T1000 (cell line): Measurements from ENCODE around the gene RBM11.

ENCODE experiments used
- DNase-seq: peaks from one replicate; lab custom pipeline; 2025; ENCODE audit warnings: mixed read lengths; lab: John Stamatoyannopoulos, UW

Gene RBM11

GRCh38 chr21:14271053-14271452 is 55.1 kb downstream of the RBM11 start:
- no peak for DNase-seq

- DNase-seq: no peak
Observed at GRCh38 chr21:14271641-14272040, 55.7 kb downstream of the RBM11 start.

DNA sequence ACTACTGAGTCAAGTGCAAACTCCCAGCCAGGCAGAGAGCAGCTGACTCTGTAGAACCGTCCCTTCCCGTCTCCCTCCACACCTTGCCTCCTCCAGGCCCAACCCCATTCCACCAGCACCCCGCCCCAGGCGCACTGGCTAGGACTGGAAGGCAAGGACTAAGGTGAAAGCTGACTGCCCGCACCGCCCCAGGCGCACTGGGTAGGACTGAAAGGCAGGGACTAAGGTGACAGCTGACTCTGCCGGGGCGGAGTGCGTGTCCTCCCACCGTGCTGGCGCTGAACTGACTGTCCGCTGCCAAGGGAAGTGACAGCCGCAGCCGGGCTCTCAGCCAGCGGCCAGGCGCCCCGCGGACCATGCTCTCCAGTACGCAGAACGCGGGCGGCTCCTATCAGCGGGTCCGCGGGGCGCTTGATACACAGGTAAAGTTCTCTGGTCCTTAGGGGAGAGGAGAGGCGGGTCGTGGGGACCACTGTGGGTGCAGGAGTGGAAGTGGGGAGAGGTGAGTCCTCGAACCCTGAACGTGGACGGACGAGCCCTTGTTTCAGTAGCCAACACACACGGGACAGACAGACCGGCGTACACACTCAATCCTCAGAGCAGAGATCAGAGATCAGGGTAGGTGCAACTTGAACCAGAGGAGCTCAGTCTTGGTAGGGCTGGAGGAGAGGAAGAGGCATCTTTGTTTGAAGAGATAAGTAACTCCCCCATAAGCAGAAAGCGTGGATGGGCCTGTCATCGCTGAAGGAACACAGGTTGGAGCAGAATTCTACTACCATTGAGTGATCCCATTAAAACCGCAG is 58.0 kb downstream of the RBM11 start:
- DNase-seq: no peak

DNA sequence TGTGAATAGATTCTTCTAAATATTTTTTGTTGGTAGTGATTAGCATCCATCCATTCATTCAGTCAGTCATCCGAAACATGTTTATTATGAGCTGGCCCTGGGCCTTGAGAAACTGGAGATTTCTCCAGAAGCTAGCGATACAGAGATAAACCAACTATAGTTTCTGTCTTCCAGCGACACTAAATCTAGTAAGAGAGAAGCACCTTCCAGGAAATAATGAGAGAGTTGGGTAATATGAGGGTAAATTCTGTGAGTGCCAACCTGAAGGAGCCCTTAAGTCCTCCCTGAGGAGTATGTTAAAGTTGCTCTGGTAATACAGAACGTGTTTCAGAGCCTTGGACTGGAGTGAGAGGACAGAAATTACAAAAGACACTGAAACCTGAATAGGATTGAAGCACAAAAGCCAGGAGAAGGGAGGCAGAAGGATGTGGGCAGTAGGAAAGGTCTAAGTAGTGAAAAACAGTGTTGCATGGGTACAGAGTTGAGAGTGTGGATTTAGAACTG is 59.8 kb downstream of the RBM11 start:
- no peak for DNase-seq
